HFFc6 (cell line): ENCODE measurements around the gene DDX23. TPM values are rescaled to one million over a fixed set of nuclear protein-coding genes. Genes with fewer than 3 reads are reported as not detected.

ENCODE experiments used
- DNase-seq: peaks from one replicate; pipeline ENCODE4 v3.0.0-alpha.2; 2018
- H3K27ac Mint-ChIP-seq: 2 replicates; pipeline ENCODE4 v1.8.0; 2020; ENCODE audit warnings: mild to moderate bottlenecking, mixed read lengths
- H3K27me3 Mint-ChIP-seq: 2 replicates; pipeline ENCODE4 v1.8.0; 2021; ENCODE audit warnings: mild to moderate bottlenecking, moderate library complexity, mixed read lengths; ENCODE audit not compliant: insufficient read depth
- H3K36me3 Mint-ChIP-seq: 2 replicates; pipeline ENCODE4 v1.8.0; 2021; ENCODE audit warnings: low read depth, mixed read lengths
- H3K4me1 Mint-ChIP-seq: 2 replicates; pipeline ENCODE4 v1.8.0; 2020; ENCODE audit warnings: low read depth, mixed read lengths
- H3K4me3 Mint-ChIP-seq: 2 replicates; pipeline ENCODE4 v1.8.0; 2020; ENCODE audit warnings: mild to moderate bottlenecking, moderate library complexity, mixed read lengths
- H3K9me3 Mint-ChIP-seq: 2 replicates; pipeline ENCODE4 v1.8.0; 2020; ENCODE audit warnings: mild to moderate bottlenecking, mixed read lengths
- total RNA-seq, 6 experiments: library from RNA; stranded (reverse); fragmentation: NEBNext Ultra II Directional; extraction: Animal tissue kit (Norgen Biotek cat#: 25700); gene quantifications; 2 replicates in 1 of 6; 3 replicates in 5 of 6; pipeline ENCODE4 v1.2.3, GENCODE V29; 2021
- TF ChIP-seq, protein P1 (sequence below): fragments of 200-600 bp; sonication (generic); IDR thresholded peaks from 2 replicates; pipeline ENCODE4 v1.5.0; 2021; ENCODE audit warnings: antibody characterized with exemption, mild to moderate bottlenecking

Gene DDX23
- total RNA-seq, 6 experiments from 2014 or later: 57.4 to 84.1 (median 69.8) TPM

DNA sequence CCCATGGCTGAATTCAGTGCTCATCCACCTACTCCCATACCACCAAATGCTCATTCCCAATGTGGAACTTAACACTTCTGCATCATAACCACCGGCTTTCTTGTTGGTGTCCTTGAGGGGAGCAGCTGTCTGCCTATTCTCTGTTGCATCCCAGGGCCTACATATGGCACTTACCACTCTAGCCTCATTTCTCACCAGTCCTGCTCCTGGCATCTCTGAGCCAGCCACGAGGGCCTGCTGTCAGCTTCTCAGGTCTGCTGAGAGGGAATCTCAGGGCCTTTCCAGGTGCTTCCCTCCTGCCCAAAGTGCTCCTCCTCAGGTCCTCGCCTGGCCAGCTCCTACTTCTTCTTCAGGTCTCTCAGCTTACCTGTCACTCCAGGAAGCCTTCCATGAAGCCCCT is 37.7 kb upstream of the DDX23 start:
- Mint-ChIP-seq H3K9me3 (no peaks in the 10 kb centered on the region), H3K4me1 (peaks cover 11% of the 10 kb centered on the region), H3K36me3 (no peaks in the 10 kb centered on the region), H3K4me3 (no peak overlapping the region), H3K27me3 (peaks cover 15% of the 10 kb centered on the region), H3K27ac (no peak overlapping the region)
- TF ChIP-seq, protein P1, sequence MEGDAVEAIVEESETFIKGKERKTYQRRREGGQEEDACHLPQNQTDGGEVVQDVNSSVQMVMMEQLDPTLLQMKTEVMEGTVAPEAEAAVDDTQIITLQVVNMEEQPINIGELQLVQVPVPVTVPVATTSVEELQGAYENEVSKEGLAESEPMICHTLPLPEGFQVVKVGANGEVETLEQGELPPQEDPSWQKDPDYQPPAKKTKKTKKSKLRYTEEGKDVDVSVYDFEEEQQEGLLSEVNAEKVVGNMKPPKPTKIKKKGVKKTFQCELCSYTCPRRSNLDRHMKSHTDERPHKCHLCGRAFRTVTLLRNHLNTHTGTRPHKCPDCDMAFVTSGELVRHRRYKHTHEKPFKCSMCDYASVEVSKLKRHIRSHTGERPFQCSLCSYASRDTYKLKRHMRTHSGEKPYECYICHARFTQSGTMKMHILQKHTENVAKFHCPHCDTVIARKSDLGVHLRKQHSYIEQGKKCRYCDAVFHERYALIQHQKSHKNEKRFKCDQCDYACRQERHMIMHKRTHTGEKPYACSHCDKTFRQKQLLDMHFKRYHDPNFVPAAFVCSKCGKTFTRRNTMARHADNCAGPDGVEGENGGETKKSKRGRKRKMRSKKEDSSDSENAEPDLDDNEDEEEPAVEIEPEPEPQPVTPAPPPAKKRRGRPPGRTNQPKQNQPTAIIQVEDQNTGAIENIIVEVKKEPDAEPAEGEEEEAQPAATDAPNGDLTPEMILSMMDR: no peak
- no peak for DNase-seq

DNA sequence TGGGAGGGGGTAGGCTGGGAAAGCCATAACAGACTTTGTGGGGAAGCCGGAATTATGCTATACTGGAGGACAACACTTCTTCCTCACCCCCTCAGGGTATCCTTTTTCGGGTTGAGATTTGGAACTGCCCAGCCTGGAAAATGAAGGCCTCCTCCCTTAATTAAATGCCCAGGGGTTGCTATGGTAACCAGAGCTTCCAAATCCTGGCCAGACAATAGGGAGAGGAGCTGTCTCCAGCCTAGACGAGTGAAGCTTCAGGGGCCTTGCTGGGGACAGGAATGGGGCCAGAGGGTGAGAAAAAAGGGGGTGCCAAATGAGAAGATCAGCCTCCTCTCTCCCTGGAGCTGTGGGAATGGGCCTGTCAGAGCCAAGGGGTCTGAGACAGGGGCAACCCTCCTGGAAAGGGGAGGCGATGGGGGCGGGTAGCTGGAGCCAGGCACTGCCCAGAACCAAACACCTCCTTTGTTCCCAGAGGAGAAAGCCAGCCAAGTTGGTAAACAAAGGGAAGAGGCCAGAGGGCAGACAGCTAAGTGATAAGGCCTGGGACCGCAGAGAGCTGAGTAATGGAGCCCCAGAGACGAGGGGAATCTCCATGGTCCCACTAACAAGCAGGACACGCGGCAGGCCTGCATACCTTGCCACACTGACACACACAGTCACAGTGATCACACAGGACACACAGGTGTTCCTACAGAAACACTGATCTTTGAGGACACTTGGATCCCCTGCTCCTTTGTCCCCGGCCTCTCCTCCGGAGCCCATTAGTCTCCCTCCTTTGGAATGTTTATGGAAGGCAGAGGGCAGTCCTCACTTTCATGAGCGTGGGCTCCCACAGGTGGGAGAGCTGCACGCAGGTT is 31.6 kb upstream of the DDX23 start:
- Mint-ChIP-seq H3K4me1 (peaks cover 25% of the 10 kb centered on the region), H3K27ac (no peak overlapping the region), H3K36me3 (no peaks in the 10 kb centered on the region), H3K9me3 (no peaks in the 10 kb centered on the region), H3K27me3 (peaks cover 32% of the 10 kb centered on the region), H3K4me3 (no peak overlapping the region)
- TF ChIP-seq, protein P1: no peak
- DNase-seq: no peak

DNA sequence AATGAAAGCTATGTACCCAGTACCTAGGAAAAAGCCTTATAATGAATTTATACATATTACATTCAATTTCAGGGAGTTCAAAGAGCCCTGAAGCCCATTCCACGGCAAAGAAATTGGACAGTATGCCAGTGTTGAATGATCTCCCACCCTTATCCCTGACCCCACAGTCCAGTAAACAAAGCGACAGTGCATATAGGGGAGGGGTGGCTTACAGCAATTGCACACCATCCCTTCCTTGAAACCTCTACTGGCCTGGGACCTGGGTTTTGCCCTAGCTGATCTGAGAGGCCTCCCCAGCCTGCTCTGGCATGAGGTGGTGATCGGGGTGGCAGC is 31.0 kb upstream of the DDX23 start:
- TF ChIP-seq, protein P1: no peak
- no peak overlapping the region for H3K4me3 Mint-ChIP-seq
- peaks cover 34% of the 10 kb centered on the region for H3K27me3 Mint-ChIP-seq

DNA sequence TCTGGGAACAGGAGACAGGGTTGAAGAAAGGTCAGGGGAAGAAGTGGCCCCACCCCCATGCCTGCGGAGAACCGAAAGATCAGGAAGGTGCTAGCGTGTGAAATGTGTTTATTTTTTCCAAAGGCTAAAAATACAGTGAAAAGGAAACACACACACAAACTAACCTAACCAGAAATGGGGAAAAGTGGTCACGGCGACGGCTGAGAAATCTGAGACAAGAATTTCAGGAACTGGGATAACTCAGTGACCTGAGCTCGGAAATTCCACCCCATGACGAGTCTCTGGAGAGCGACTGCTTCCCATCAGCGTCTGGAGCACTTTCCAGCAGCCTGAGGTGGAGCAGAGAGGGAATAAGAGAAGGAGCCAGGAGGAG is 30.3 kb upstream of the DDX23 start:
- Mint-ChIP-seq H3K4me3 (peak overlapping the region; percentile 77), H3K9me3 (no peaks in the 10 kb centered on the region), H3K36me3 (no peaks in the 10 kb centered on the region), H3K27ac (peak overlapping the region; percentile 44), H3K27me3 (peaks cover 34% of the 10 kb centered on the region), H3K4me1 (peaks cover 25% of the 10 kb centered on the region)
- TF ChIP-seq, protein P1: no peak
- DNase-seq: no peak

More for the DNA sequence above, 31.0 kb upstream of the DDX23 start:
- DNase-seq: no peak
- Mint-ChIP-seq H3K4me1 (peaks cover 25% of the 10 kb centered on the region), H3K27ac (no peak overlapping the region), H3K9me3 (no peaks in the 10 kb centered on the region), H3K36me3 (no peaks in the 10 kb centered on the region)

DNA sequence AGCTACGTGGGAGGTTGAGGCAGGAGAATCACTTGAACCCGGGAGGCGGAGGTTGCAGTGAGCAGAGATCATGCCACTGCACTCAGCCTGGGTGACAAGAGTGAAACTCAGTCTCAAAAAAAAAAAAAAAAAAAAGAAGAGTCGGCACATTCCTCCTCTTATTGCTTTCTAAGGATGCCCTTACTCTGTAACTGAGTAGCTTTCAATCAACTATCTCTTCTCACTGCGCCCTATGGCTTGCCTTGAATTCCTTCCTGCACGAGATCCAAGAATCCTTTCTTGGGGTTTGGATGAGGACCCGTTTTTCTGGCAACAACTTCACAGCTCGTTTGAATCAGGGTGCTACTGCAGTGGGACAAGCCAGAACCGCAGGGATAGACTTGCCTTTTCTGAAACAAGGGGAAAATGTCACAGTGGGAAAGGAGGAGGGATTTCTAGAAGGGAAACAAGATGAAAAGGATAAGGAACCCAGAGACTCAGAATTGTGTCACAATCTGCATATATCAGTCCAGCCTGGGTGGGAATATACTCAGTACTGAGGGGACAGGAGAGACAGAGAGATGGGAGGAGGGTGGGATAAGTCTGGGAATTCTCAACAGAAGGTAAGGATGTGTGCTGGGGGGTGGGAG is 29.8 kb upstream of the DDX23 start:
- peaks cover 34% of the 10 kb centered on the region for H3K27me3 Mint-ChIP-seq
- no peaks in the 10 kb centered on the region for H3K9me3 Mint-ChIP-seq
- TF ChIP-seq, protein P1: no peak
- no peak overlapping the region for H3K27ac Mint-ChIP-seq
- peaks cover 25% of the 10 kb centered on the region for H3K4me1 Mint-ChIP-seq
- DNase-seq: no peak
- peak overlapping the region; percentile 77 for H3K4me3 Mint-ChIP-seq
- H3K36me3 Mint-ChIP-seq: no peaks in the 10 kb centered on the region
